Right lobe of liver (tissue), 4 donors: ENCODE results near the gene WDPCP.
"Not testable (repeated sequence)": the region's sequence is repeated elsewhere in the genome, so short reads cannot be mapped to it uniquely, and the experiment has no call there.

Experiments used
- CTCF ChIP-seq, 4 donors: fragments of 200-600 bp in 3 of 4; fragments of 450-650 bp in 1 of 4; IDR thresholded peaks; one replicate each; pipeline versions ENCODE4 v1.5.1 to v1.8.0; 2016 to 2022; ENCODE audit warnings: antibody characterized with exemption in 4 of 4, mild to moderate bottlenecking in 2 of 4
- POLR2A ChIP-seq: fragments of 450-650 bp; IDR thresholded peaks from one replicate; pipeline ENCODE4 v1.6.1; 2017; ENCODE audit warnings: antibody characterized with exemption, mild to moderate bottlenecking
- donor health status: DM: no; HTN: no; CAD: no.
- donor health status: DM: no; HTN: no; CAD: no.
- donor health status: DM: no; HTN: yes; CAD: no.

GRCh38 chr2:63357722-63358121 lies 230.6 kb downstream of the WDPCP start:
- TF ChIP-seq POLR2A; CTCF (IDR thresholded peaks at IDR 0.05): not testable (repeated sequence)
